Mucosa of gallbladder (tissue), 1 donor: Measurements from ENCODE around the gene KRT13. TPM values are rescaled to one million over a fixed set of nuclear protein-coding genes. Genes with fewer than 3 reads are reported as not detected.

Experiments used
- DNase-seq: peaks from one replicate; pipeline ENCODE4 v3.0.0-alpha.2; 2020; ENCODE audit warnings: low spot score
- total RNA-seq: library from RNA; stranded (reverse); gene quantifications from one replicate; pipeline ENCODE4 v1.2.1, GENCODE V29; 2021
- donor health status: DM: no; HTN: no; CAD: no.

KRT13 gene
- total RNA-seq, 1 donor from 2014 or later: 0.40 TPM

- no peak for DNase-seq
These were observed 37.9 kb downstream of the KRT13 start for GRCh38 chr17:41467561-41467960.

DNA sequence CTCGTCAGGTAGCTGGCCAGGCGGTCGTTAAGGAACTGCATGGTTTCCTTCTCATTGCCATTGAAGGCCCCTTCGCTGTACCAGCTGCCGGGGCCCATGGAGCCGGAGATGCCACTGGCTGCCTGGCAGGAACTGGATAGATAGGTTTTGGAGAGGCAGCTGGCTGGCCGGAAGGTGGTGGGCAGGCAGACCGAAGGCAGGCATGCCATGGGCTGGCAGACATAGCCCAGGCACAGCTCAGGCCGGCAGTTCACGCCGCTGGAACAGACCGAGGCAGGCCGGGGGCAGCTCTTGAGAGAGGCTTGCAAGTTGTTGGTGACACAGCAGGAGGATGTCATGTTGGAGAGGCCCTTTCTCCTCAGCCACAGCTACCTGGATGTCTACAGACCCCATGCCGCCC lies 38.4 kb downstream of the KRT13 start, which contains the start of gene KRT32:
Gene KRT32, minus strand, starts transcription at position 399 of the 400 bp plus-strand sequence. Its CDS starts 61 bp downstream, at position 338.
- DNase-seq: no peak

DNA sequence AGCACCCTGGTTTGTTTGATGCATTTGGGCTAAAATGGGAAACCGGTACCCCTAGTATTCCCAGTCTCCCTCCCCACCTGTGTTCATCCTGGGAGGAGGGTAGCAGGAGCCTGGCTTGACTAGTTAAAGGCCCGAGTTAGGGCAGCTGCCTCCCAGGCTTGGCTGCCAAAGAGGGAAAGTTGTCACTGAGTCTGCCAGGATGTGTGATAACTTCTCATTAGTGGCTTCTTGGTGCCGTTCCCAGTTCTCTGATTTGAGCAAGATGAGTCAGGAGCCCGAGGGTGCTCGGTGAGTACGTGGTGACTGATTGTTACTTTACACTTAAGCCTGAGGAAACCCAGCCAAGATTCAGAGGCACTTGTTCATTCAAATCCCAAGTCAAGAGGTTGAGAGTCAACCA lies 40.7 kb downstream of the KRT13 start:
- peak; percentile 65 for DNase-seq

GRCh38 chr17:41464173-41464572 lies 41.2 kb downstream of the KRT13 start:
- DNase-seq: no peak

DNA sequence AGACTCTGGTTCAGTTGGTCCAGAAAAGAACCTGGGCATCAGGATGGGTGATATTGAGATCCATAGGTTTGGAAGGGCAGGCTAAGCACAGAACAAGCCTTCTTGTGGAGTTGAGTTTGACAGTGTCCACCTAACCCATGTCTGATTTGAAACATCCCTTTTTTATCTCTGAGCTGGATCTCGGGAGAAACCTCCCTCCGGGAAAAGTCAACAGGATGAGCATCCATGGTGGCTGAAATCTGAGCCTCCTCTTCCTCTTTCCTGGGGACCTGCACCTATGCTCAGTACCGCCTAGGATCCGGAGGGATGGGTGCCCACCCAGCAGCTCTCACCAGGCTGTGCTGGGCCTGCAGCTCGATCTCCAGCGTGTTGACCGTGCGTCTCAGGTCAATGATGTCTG lies 41.7 kb downstream of the KRT13 start:
- no peak for DNase-seq

DNA sequence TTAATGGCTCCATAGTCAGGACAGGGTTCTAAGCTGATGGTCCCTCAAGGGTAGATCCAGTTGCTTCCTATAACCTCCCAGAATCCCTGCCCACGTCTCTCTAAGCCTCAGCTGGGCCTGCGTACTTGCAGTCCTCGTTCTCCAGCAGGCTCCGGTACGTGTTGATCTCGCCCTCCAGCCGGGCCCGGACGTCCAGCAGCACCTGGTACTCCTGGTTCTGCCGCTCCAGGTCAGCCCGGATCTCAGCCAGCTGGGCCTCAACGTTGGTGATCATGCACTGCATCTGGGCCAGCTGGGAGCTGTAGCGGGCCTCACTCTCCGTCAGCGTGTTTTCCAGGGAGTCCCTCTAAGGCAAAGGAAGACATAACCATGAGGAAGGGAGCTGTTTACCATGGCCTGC lies 42.7 kb downstream of the KRT13 start:
- no peak for DNase-seq

- no peak for DNase-seq
These were observed 47.7 kb downstream of the KRT13 start for GRCh38 chr17:41457676-41458075.

- DNase-seq: no peak
These were observed 49.2 kb downstream of the KRT13 start for GRCh38 chr17:41456204-41456603.

GRCh38 chr17:41455236-41455635 lies 50.2 kb downstream of the KRT13 start:
- DNase-seq: no peak

GRCh38 chr17:41453066-41453465 lies 52.3 kb downstream of the KRT13 start:
- no peak for DNase-seq

DNA sequence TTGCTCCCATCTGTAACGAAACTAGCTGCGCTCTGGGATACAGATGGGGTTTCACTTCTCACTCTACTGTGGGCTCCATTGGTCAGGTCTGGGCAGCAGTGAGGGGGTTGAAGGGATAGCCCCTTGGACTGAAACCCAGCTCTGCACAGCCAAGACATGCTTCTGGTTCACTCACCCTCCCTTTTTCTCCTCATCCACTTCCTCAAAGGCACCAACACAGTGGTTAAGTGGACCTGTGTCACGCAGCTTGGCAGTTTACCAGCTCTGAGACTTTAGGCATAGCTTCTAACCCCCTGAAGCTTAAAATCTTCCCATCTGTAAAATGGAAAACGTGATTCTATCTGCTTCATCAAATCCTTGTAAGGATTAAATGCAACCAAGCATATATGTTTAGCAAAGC lies 53.1 kb downstream of the KRT13 start:
- no peak for DNase-seq

- DNase-seq: no peak
These were observed 54.2 kb downstream of the KRT13 start for GRCh38 chr17:41451154-41451728.

Other genes starting within 250 kb of the KRT13 start
- not detected for gene KRTAP9-6, start 240.2 kb downstream of the KRT13 start, total RNA-seq
- not detected for gene KRTAP9-7, start 229.9 kb downstream of the KRT13 start, total RNA-seq
- not detected for gene KRTAP29-1, start 202.8 kb downstream of the KRT13 start, total RNA-seq
- gene KRTAP16-1, start 196.3 kb downstream of the KRT13 start, total RNA-seq: not detected
- gene KRTAP17-1, start 189.9 kb downstream of the KRT13 start, total RNA-seq: not detected
- gene KRT33A, start 154.8 kb downstream of the KRT13 start, total RNA-seq: not detected
- not detected for gene KRT33B, start 135.8 kb downstream of the KRT13 start, total RNA-seq
- gene KRT34, start 123.3 kb downstream of the KRT13 start, total RNA-seq: not detected
- not detected for gene KRT31, start 108.0 kb downstream of the KRT13 start, total RNA-seq
- gene KRT37, start 81.0 kb downstream of the KRT13 start, total RNA-seq: not detected
- not detected for gene KRT38, start 64.6 kb downstream of the KRT13 start, total RNA-seq
- not detected for gene KRT32, start 38.2 kb downstream of the KRT13 start, total RNA-seq
- gene KRT35, start 24.5 kb downstream of the KRT13 start, total RNA-seq: not detected
- not detected for gene KRT36, start 15.7 kb downstream of the KRT13 start, total RNA-seq
- 5.6 TPM for gene KRT15, start 13.3 kb upstream of the KRT13 start, total RNA-seq
- 1,522 TPM for gene KRT19, start 22.7 kb upstream of the KRT13 start, total RNA-seq
- gene KRT9, start 66.4 kb upstream of the KRT13 start, total RNA-seq: not detected
- 0.20 TPM for gene KRT14, start 81.3 kb upstream of the KRT13 start, total RNA-seq
- gene KRT16, start 107.2 kb upstream of the KRT13 start, total RNA-seq: not detected
- gene KRT17, start 119.0 kb upstream of the KRT13 start, total RNA-seq: not detected
- gene EIF1, start 183.3 kb upstream of the KRT13 start, total RNA-seq: 723 TPM
- not detected for gene GAST, start 206.7 kb upstream of the KRT13 start, total RNA-seq
- 1.9 TPM for gene HAP1, start 229.0 kb upstream of the KRT13 start, total RNA-seq